HG02938 (cell line): ENCODE data around the gene LENEP.
A peak's percentile ranks its signal among the peaks of the same experiment; 100 is the strongest.

ENCODE experiments used
- ATAC-seq: cut with Tn5 transposase; IDR thresholded peaks from one replicate; pipeline ENCODE4 v1.9.1; 2021; ENCODE audit warnings: mild to moderate bottlenecking, moderate library complexity; ENCODE audit not compliant: unreplicated experiment

The LENEP gene

GRCh38 chr1:154960446-154961136, 32.8 kb upstream of the LENEP start:
- ATAC-seq = no peak

- ATAC-seq = peak; percentile 74
These were observed 31.9 kb upstream of the LENEP start, which contains the start of gene PYGO2 for GRCh38 chr1:154961207-154962155. Gene PYGO2, minus strand, starts transcription at chr1:154961782. Its CDS starts 206 bp downstream, at chr1:154961576.

GRCh38 chr1:154962156-154962749, 31.1 kb upstream of the LENEP start:
- ATAC-seq = peak; percentile 13

- no peak for ATAC-seq
These were observed 30.5 kb upstream of the LENEP start for GRCh38 chr1:154962795-154963330.

GRCh38 chr1:154963643-154964042, 29.7 kb upstream of the LENEP start:
- no peak for ATAC-seq

- ATAC-seq = no peak
These were observed 29.0 kb upstream of the LENEP start for GRCh38 chr1:154964359-154964758.

- ATAC-seq = no peak
These were observed 27.3 kb upstream of the LENEP start for GRCh38 chr1:154966111-154966510.

GRCh38 chr1:154967331-154967950, 25.9 kb upstream of the LENEP start:
- ATAC-seq = no peak

GRCh38 chr1:154968731-154969130, 24.7 kb upstream of the LENEP start:
- ATAC-seq = no peak

GRCh38 chr1:154969246-154969645, 24.1 kb upstream of the LENEP start:
- ATAC-seq = no peak

- ATAC-seq = no peak
These were observed 23.4 kb upstream of the LENEP start for GRCh38 chr1:154969860-154970452.

GRCh38 chr1:154970631-154971340, 22.6 kb upstream of the LENEP start, which contains the start of gene SHC1:
Gene SHC1, minus strand, starts transcription at chr1:154970747. Its CDS starts 221 bp downstream, at chr1:154970526.
- no peak for ATAC-seq

GRCh38 chr1:154971341-154971998, 21.9 kb upstream of the LENEP start:
- ATAC-seq = no peak

GRCh38 chr1:154972213-154972516, 21.2 kb upstream of the LENEP start:
- ATAC-seq = no peak

GRCh38 chr1:154972517-154973343, 20.7 kb upstream of the LENEP start:
- no peak for ATAC-seq

- peak; percentile 5 for ATAC-seq
These were observed 19.9 kb upstream of the LENEP start for GRCh38 chr1:154973344-154974101.

GRCh38 chr1:154974102-154974807, 19.1 kb upstream of the LENEP start, which contains the start of gene CKS1B:
Gene CKS1B, plus strand, starts transcription at chr1:154974681. Its CDS starts 65 bp downstream, at chr1:154974746.
- ATAC-seq = peak; percentile 78
